ENCODE data around the gene CCL3.
"Not testable (repeated sequence)": the region's sequence is repeated elsewhere in the genome, so short reads cannot be mapped to it uniquely, and the experiment has no call there.

Gene CCL3

DNA sequence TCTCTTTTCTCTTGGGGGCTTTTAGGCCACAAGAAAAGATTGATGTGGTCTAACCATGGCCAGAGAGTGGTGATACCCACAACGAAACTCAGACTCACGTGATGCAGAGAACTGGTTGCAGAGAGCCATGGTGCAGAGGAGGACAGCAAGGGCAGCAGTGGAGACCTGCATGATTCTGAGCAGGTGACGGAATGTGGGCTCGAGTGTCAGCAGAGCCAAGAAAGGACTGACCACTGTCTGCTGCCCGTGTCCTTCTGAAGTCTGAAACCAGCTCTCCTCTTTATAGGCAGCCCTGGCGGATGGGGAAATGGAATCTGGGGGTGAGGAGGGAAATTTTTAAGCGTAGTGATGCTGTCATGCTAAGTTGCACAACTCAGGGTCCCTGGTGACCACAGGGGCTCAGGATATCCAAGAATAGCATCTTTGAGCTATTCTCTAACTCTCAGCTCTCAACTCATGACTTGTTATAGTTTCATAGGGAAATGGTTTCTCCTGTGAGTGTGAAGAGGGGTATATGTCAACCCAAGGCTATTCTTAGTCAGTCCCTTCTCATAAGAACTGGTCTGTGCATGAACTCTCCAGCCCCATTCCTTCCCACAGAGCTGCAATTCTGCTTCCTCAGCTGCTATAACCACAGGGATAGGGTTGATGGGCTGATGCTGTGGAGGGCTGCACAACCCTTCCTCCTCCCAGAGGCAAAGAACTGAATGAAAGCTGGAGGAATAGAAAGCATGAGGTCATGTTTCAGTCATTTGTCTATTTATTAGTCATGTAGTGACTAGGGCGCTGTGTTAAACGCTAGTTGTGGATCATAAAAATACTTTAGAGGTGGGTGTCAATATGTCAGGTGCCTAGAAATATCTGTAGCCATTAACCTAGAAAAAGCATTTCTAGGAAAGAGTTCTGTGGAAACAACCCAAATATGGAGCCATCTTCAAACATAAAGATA, at the start of gene CCL3:
CCL3 (minus strand) TSS at position 256 of the 949 bp plus-strand sequence; CDS start at position 171, 85 bp downstream.
- peak; percentile 62 for DNase-seq

DNA sequence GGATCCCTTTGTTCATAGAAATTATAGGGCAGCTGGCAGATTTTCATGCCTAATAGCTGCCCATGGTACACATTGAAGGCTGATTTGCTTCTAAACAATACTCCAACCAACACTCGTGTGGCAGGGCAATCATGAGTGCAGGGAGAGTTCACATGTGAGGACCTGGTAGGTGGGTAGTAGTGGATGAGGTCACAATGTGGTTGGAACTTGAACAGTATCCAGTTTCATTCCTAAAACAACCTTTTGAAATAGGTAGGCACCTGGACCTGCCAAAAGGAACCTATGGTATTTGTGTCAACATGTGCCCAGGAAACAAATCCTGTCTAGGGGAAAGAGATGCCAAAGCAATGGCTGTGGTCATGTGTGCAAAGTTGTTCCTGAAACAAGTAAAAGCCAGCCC, 46.5 kb upstream of the CCL3 start:
- no peak for DNase-seq

DNA sequence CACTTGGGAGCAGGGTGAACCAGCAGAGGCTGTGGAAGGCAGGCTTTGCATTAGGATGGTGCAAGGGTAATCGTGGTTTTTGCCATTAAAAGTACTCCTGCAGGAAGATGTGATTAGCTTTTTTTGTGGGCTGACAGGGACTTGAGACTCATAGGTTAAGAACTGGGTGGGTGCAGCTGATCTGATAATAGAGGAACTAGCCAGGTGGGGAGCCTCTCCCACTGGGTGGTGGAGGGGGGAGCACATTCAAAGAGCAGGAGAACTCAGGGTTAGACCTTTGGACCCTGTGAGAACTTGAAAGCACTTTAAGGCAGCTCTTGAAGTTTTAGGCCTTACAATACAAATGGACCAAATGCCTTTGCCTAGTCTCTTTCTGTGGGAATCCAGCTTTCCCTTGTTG, 46.1 kb upstream of the CCL3 start:
- DNase-seq: no peak

DNA sequence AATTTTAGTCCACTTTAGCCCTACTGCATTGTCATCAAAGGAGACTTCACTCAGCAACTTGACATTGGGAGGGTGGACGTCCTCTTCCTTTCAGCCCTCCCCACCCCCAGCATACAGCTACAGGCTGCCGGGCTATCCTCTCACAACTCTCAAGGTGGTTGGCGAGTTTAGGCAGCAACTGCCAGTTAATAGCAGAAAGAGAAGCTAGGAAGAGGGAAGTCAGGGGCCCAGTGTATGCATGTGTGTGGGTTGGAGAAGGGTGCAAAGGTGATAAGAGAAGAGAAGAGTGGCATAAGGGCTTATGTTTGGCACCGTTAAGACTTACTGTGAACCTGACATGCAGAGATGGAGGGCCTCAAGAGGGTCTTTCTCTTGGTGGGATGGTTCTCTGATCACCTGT, 45.5 kb upstream of the CCL3 start:
- DNase-seq: no peak

DNA sequence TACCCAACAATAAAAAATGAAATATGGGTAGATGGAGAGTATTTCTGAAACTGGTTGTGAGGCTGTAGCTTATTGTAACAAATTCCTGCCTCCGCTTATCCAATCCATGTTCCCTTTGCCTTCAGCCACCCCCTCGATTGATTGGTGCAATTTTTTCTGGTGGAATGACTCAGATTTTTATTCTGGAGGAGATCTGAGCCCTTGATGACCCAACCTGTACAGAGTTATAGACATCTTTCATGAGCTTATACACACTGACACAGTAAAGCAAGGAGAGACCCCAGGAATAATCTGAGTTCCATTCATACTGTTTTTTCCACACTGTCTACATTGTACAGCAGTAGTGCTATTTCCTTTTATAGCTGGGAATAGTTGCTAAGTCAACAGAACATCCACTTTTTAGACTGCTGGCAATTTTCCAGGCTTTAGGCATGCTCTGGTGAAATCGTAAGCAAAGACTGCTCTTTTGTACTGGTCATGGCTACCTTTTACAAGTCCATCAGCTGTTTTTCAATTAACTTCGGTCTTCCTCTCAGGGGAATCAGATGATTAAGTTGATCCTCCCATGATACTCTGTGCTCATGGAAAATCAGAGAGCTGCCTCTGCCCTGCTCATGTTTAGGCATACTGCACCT, 43.8 kb upstream of the CCL3 start:
- DNase-seq: no peak

DNA sequence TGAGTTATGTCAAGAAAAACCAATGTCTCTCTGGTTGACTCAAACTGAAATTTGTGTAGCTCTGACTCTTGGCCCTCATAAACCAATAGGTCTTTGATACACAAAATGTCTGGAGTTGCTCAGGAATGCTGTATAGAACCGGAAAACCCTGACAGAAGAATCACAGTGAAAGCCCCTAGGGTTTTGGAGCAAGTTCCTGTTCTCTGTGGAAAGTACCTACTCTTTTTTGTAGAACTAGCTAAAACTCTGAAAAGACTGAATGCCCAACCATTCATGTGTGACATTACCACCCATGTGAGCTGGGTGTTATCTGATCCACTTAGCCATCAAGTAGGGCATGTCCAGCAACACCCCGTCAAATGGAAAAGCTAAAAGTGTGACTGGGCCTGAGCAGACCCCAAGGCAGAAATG, 42.5 kb upstream of the CCL3 start:
- DNase-seq: no peak

DNA sequence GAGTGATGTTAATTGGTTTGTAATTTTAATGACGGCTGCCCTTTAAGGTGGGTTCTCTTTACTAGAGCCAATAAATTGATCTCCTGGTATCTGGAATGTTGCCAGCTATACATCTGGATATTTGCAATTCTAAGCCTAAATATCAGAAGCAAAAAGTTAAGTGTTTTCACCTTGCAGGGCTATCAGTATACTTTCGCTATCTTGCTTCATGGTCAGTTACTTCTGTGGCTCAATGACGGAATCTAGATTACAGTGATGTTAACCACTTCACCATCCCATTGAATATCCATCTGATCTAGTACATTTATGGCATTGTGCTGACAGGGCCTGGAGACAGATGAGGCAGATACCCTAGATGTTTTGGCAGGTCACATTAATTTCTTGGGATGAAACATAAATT, 42.0 kb upstream of the CCL3 start:
- no peak for DNase-seq

DNA sequence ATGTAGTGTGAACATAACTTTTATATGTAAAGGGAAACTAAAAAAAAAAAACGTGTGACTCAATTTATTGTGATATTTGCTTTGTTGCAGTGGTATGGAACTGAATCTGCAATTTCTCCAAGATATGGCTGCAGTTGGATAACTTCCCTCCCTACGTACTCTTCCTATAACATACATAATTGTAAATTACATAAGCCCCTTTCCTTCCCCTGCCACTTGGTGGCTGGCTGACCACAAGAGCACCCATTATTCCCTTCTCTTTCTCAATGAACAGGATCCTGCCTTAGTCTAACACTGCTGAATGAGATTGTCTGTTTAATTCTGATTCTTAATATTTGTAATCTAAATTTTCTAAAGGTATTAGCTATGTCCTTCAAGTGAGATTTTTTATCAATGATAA, 41.5 kb upstream of the CCL3 start:
- DNase-seq: no peak

DNA sequence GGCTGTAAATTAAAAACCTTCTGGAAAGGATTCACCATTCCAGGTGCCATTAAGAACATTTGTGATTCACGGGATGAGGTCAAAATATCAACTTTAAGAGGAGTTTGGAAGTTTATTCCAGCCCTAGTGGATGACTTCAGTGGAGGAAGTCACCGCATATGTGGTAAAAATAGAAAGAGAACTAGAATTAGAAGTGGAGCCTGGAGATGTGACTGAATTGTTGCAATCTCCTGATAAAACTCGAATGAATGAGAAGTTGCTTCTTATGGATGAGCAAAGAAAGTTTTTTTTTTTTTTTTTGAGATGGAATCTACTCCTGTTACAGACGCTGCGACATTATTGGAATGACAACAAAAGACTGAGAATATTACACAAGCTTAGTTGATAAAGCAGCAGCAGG, 40.4 kb upstream of the CCL3 start:
- DNase-seq: no peak

DNA sequence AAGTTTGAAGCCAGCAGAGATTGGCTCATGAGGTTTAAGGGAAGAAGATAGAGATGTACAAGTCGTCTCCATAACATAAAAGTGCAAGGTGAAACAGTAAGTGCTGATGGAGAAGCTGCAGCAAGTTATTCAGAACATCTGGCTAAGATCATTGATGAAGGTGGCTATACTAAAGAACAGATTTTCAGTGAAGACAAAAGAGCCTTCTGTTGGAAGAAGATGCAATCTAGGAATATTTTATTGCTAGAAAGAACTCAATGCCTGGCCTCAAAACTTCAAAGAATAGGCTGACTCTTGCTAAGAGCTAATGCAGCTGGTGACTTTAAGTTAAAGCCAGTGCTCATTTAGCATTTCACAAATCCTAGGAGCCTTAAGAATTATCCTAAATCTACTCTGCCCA, 39.7 kb upstream of the CCL3 start:
- DNase-seq: no peak

DNA sequence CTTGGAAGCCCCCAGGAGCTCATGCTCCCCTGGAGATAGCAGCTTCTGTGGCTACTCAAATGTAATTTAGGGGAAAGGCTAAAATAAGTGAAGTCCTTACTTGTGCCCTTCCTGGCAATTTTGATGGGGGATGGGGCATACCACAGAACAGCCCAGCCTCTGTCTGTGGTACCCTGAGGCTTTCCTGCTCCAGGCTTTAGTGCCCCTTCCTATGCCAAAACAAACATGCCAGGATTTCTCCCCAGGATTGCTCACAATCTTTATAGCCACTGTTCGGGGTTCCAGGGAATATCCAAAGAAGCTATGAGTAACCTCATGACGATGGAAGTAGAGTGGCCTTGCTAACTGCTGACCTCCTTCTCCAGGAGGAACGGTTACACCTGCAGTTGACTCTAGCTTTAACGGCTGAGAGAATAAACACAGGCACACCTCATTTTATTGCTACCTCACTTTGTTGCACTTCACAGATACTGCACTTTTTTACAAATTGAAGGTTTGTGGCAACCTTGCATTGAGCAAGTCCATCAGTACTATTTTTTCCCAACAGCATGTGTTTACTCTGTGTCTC, 38.6 kb upstream of the CCL3 start:
- no peak for DNase-seq

DNA sequence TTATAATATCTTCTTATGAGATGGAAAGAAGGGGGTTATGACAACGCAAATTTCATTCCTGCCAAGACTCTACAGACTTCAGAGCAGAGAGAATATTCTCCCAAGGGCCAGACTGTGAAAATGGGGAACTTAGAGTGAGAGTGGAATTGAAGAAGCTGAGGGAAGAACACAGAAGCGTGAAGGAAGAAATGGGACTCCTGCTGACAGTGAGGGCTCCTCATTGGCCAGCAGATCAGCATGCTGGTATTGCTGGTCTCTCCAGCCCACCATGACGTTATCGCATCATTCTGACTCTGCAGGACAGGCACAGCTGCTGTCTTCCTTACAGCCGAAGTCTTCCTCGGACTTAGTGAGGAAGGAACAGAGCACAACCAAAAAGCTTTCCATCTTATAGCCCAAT, 38.0 kb upstream of the CCL3 start:
- no peak for DNase-seq

DNA sequence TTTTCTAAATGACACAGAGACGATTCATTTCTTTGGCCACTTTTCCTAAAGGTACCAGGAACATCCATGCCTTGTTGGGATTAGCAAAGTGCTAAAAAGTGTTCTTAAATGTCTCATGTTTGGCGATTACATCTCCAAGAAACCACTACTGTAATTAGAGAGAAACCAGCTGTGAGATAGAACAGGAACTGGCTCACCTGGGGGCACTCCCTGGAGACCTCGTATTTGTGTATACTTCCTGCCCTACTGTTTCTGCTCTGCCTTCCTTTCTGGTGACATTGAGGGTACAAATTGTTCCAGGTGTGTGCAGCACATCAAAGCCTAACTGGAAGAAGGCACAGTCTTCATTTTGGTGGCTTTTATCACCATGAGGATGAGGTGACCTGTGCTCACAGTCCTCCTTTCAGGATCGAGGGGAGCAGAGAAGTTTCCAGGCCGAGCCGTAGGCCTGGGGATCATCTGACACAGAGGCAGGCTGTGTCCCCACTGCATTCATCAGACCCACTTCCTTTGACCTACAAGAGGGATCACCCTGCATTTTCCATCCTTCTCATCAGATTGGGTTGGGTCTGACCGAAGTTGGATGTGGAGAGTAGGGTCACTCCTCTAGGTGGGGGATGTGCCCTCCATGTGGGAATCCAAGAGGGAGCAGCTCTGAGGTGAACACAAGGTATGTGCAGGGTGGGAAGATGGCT, 37.4 kb upstream of the CCL3 start:
- no peak for DNase-seq

DNA sequence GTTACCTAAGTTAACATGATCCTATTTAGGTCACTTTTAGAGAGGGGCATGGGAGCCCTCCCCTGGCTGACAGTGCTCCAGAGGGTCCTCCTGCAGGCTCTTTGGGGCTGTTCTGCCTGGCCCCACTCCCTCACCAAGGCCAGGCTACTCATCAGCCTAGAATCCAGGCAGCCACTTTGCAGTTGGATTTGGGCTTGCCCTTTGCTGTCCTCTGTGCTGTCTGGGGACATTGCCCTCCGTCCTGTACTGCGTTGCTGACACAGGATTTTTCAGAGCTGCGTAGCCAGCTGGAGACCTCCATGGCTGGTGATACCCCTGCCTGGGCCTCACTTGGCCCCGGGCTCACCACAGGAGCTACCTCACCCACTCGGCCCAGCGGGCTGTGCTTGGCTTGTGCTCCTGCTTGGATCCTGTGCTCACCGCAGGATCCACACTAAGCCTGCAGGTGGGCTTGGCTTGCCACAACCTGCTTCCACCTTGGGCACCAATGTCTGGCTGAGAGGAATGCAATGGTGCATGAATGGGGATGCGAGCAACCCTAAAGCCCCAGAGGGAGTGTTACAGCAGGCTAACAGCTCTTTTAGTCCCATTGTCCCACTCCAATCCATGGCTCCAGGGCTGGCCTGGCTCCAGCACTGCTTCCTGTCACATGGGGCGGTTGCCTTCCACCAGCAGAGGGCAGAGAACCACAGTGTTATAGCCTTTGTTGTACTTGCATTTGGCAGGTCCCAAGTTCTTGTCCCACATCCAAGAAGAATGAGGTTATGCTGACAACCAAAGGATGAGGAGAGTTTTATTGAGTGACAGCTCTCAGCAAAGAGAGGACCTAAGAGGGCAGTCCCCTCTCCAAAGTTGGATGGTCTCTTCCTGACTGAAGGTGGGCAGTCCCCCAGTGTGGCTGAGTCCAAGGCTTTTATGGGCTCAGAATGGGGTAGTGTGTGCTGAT, 35.2 kb upstream of the CCL3 start:
- no peak for DNase-seq

DNA sequence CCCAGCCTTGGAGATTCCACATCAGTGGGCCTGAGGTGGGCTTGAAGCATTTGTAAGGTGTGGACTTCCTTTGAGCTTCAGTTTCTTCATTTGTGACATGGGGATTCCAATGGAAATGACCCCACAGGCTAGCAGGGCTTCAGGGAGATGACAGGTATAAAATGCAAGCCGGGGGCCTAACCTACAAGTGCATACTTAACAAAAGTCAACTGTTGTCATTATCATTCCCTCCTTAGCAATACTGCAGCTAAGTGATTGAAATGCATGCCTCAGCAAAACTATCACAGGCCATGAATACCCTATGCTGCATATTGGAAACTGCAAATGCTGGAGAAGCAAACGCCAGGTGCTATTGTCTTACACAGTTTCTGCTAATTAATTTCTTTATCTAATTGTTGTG, 33.5 kb upstream of the CCL3 start:
- no peak for DNase-seq

DNA sequence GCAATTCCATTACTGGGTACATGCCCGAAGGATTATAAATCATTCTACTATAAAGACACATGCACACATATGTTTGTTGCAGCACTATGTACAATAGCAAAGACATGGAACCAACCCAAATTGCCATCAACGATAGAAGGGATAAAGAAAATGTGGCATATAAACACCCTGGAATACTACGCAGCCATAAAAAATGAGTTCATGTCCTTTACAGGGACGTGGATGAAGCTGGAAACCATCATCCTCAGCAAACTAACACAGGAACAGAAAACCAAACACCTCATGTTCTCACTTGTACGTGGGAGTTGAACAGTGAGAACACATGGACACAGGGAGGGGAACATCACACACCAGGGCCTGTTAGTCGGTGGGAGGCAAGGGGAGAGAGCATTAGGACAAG, 31.2 kb upstream of the CCL3 start:
- DNase-seq: not testable (repeated sequence)

DNA sequence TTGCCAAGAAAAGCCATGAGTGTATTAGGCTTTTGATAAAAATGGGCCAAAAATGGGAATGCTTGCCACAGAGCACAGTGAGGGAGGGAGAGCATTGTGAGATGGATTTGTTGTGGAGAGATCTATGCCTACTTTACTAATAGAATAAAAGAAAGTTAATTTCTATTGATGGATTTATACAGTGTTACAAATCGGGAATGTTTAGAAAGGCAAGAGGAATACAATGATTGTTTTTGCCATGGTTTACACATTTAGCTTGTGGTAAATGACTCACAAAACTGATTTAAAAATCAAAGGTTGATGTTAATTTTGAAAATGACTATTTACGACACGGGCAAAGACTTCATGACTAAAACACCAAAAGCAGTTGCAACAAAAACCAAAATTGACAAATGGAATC, 30.3 kb upstream of the CCL3 start:
- no peak for DNase-seq

DNA sequence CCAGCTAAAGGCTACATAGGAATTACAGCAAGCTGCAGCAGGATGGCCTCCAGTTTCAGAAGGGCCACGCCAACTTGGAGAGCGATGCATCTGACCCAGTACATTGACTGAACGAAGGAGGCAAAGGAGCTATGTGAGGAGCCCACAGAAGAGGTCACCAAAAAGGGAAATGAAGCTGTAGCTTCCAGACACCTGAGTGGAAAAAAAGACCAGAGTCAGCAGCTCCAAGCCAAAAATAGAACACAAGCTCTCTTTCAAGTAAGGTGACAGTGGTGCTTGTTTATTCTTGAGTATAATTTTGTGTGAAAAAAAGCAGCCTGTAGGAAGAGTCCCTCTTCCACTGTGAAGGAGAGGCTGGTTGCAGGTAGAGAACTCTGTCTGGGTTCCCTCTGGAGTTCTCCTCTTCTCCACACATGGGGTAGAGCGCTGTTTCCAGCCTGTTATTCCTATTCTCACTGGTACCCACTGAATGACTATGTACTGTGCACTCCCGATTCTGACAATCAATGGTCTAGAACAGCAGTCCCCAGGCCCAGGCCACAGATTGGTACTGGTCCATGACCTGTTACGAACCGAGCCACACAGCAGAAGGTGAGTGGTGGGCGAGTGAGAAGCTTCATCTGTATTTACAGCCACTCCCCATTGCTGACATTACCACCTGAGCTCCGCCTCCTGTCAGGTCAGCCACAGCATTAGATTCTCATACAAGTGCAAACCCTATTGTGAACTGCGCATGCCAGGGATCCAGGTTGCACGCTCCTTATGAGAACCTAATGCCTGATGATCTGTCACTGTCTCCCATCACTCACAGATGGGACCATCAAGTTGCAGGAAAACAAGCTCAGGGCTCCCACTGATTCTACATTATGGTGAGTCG, 28.8 kb upstream of the CCL3 start:
- DNase-seq: no peak

DNA sequence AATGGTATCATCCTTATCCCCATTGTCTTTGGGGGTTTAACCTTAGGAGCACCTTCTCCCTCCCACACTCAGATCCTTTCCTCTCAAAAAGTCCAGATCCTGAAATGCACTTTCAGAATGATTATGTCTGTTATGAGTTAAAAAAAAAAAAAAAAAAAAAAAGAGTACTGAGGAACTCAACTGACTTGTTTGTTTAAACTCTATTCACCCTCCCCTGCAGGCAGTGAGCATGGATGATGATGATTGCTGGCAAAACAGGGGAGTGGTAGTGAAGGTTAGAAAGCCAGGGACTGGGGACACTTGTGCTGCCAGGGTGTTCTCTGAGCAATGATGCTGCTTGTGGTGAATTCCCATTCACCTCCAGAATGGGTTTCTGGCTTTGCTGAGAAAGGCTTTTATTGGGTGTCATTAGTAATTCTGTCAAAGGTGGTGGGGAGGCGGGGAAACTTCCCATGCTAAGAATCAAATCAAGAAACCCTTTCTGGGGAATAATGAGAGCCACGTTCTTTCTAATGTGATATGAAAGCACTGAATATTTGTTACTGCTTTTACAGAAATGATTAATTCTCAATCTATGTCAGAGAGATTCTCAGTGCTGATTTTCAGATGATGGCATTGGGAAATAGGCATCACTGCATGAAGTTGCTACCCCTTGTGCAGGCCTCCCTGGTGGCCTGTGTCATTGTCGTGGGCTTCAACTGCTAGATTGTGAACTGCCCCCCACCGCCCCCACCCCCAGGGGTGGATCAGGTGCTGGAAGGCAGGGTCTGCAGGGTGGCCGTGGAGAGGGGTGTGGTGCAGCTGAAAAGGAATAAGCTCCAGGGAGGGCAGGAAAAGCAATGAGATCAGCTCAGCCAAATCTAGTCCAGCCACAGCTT, 27.8 kb upstream of the CCL3 start:
- DNase-seq: peak; percentile 63

DNA sequence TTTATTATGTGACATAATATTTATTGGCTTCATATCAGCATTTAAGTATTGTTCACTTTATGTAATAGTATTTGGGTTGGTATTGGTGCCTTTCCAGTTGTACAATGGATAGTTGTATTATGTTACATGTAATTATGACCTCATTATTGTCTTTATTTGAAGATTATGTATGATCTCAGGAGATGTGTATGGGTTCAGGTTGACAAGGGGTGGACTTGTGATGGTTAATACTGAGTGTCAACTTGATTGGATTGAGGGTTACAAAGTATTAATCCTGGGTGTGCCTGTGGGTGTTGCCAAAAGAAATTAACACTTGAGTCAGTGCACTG, 25.7 kb upstream of the CCL3 start:
- not testable (repeated sequence) for DNase-seq
